Jurkat, Clone E6-1 (cell line): ENCODE results near the gene SLAMF9.

Experiments
- DNase-seq: peaks from one replicate; pipeline ENCODE4 v3.0.0-alpha.2; 2011; ENCODE audit warnings: low read depth, low spot score
- H3K4me3 ChIP-seq: 2 replicates; pipeline ENCODE4 v1.5.1; 2011; ENCODE audit warnings: mild to moderate bottlenecking, low read length, control low read depth, moderate library complexity

Gene SLAMF9

GRCh38 chr1:159979257-159979656 is 25.2 kb upstream of the SLAMF9 start:
- H3K4me3 ChIP-seq = no peak overlapping the region
- no peak for DNase-seq

- no peak overlapping the region for H3K4me3 ChIP-seq
- no peak for DNase-seq
Measured at GRCh38 chr1:159978107-159978398, 24.0 kb upstream of the SLAMF9 start.

- no peak for DNase-seq
- no peak overlapping the region for H3K4me3 ChIP-seq
Measured at GRCh38 chr1:159977364-159978106, 23.5 kb upstream of the SLAMF9 start.

- no peak overlapping the region for H3K4me3 ChIP-seq
- no peak for DNase-seq
Measured at GRCh38 chr1:159974350-159974965, 20.4 kb upstream of the SLAMF9 start.

- no peak overlapping the region for H3K4me3 ChIP-seq
- no peak for DNase-seq
Measured at GRCh38 chr1:159973350-159973940, 19.4 kb upstream of the SLAMF9 start.

GRCh38 chr1:159972443-159973205 is 18.6 kb upstream of the SLAMF9 start:
- no peak for DNase-seq
- H3K4me3 ChIP-seq = no peak overlapping the region

GRCh38 chr1:159970932-159971342 is 16.9 kb upstream of the SLAMF9 start:
- no peak for DNase-seq
- H3K4me3 ChIP-seq = no peak overlapping the region

GRCh38 chr1:159968901-159969300 is 14.9 kb upstream of the SLAMF9 start:
- DNase-seq = no peak
- H3K4me3 ChIP-seq = no peak overlapping the region

GRCh38 chr1:159965263-159965662 is 11.2 kb upstream of the SLAMF9 start:
- no peak for DNase-seq

GRCh38 chr1:159964144-159964543 is 10.1 kb upstream of the SLAMF9 start:
- DNase-seq = no peak

More at GRCh38 chr1:159965263-159965662, 11.2 kb upstream of the SLAMF9 start:
- H3K4me3 ChIP-seq = no peak overlapping the region

GRCh38 chr1:159962176-159962575 is 8.1 kb upstream of the SLAMF9 start:
- DNase-seq = no peak
- H3K4me3 ChIP-seq = no peak overlapping the region

More at GRCh38 chr1:159964144-159964543, 10.1 kb upstream of the SLAMF9 start:
- H3K4me3 ChIP-seq = no peak overlapping the region

GRCh38 chr1:159961636-159962035 is 7.6 kb upstream of the SLAMF9 start:
- no peak overlapping the region for H3K4me3 ChIP-seq

GRCh38 chr1:159960721-159961381 is 6.8 kb upstream of the SLAMF9 start:
- no peak overlapping the region for H3K4me3 ChIP-seq
- DNase-seq = no peak

More at GRCh38 chr1:159961636-159962035, 7.6 kb upstream of the SLAMF9 start:
- DNase-seq = no peak

GRCh38 chr1:159959451-159959850 is 5.4 kb upstream of the SLAMF9 start:
- DNase-seq = no peak
- H3K4me3 ChIP-seq = no peak overlapping the region

GRCh38 chr1:159958719-159959380 is 4.8 kb upstream of the SLAMF9 start:
- DNase-seq = no peak
- no peak overlapping the region for H3K4me3 ChIP-seq

GRCh38 chr1:159957824-159958268 is 3.8 kb upstream of the SLAMF9 start:
- no peak for DNase-seq
- no peak overlapping the region for H3K4me3 ChIP-seq

GRCh38 chr1:159955456-159955855 is 1.4 kb upstream of the SLAMF9 start:
- no peak for DNase-seq
- H3K4me3 ChIP-seq = no peak overlapping the region

- H3K4me3 ChIP-seq = no peak overlapping the region
- no peak for DNase-seq
Measured at GRCh38 chr1:159952932-159953331, 1.1 kb downstream of the SLAMF9 start.

- DNase-seq = no peak
Measured at GRCh38 chr1:159951551-159951950, 2.5 kb downstream of the SLAMF9 start.

More at GRCh38 chr1:159951551-159951950, 2.5 kb downstream of the SLAMF9 start:
- H3K4me3 ChIP-seq = no peak overlapping the region
